Measurements from ENCODE around the gene RAD51B. TPM values are rescaled to one million over a fixed set of nuclear protein-coding genes. Genes with fewer than 3 reads are reported as not detected.
A peak's percentile ranks its signal among the peaks of the same experiment; 100 is the strongest.

The RAD51B gene
- total and polyA plus RNA-seq, 4 donors = 2.8 to 39.6 (median 13.3) TPM; not detected in 1

DNA sequence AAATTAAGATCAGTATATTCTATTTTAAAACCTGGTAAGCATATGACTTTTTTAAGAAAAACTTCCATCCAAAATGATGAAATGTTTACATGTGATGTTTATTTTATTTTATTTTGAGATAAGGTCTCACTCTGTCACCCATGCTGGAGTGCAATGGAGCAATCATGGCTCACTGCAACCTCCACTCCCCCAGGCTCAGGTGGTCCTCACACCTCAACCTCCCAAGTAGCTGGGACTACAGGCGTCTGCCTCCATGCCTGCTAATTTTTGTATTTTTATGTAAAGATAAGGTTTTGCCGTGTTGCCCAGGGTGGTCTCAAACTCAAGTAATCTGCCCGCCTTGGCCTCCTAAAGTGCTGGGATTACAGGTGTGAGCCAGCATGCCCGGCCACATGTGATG is 831.5 kb downstream of the RAD51B start:
- DNase-seq (no peak), ATAC-seq (ENCODE audit: low FRiP score) (no peak)
- Histone ChIP-seq H3K9me3 (ENCODE audit: control insufficient read depth, low read length) (no peaks in the 10 kb centered on the region), H3K4me1 (ENCODE audit: control insufficient read depth in 1 of 2, insufficient read depth in 2 of 2, low read length in 2 of 2) (no peaks in the 10 kb centered on the region), H3K27me3 (ENCODE audit: control insufficient read depth in 1 of 2, insufficient read depth in 2 of 2, low read length in 1 of 2) (no peaks in the 10 kb centered on the region), H3K4me3 (ENCODE audit: low read length in 2 of 2) (no peak overlapping the region), H3K27ac (ENCODE audit: low read depth in 1 of 2, low read length in 2 of 2) (no peak overlapping the region), H3K36me3 (ENCODE audit: control insufficient read depth in 1 of 2, insufficient read depth in 2 of 2, low read length in 1 of 2) (no peaks in the 10 kb centered on the region)
- intact Hi-C loops (cut with DNase I) = no loop called here
- 60 to 68% methylated on average over 4 of the region's 4 CpGs for WGBS, 2 donors

DNA sequence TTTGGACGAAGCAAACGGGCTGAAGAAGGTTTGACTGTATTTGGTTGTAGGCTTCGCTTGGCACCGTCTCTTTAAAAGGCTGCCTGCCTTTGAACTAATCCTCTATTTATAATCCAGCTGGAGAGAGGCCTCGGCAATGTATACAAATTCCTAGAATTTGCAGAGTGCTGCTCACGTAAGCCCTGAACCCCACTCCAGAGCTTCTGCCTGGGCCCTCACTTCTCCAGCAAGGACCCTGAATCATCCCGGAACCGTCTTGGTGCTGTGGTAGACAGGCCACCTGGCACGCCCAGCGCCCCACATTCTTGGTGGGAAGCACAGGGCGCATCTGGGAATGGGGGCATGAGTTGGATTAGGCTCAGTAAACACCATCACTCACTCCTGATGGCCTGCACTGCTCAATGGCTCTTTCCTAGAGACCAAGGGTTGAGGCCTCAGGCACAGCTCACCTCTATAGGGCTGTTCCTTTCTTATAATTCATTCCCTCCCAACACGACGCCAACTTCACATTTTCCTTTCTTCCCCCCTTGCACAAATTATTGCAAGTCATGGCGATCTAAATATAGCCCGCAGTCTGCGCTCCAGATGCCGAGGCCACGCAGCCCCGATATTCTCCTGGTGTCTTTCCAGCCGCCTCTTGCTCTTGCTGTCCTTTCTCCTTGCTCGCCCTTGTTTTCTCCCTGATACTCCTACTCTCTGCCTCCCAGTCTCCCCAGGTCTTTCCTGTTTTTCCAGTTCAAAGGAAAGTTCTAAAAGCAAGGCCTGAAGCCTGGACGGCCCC is 832.3 kb downstream of the RAD51B start:
- DNase-seq (no peak), ATAC-seq (ENCODE audit: low FRiP score) (no peak)
- no peaks in the 10 kb centered on the region for H3K36me3 ChIP-seq (ENCODE audit: control insufficient read depth in 1 of 2, insufficient read depth in 2 of 2, low read length in 1 of 2)
- intact Hi-C loops (cut with DNase I) = no loop called here
- no peaks in the 10 kb centered on the region for H3K4me1 ChIP-seq (ENCODE audit: control insufficient read depth in 1 of 2, insufficient read depth in 2 of 2, low read length in 2 of 2)
- WGBS, 2 donors = 31 to 39% methylated on average over 22 of the region's 22 CpGs
- no peaks in the 10 kb centered on the region for H3K9me3 ChIP-seq (ENCODE audit: control insufficient read depth, low read length)
- no peak overlapping the region for H3K4me3 ChIP-seq (ENCODE audit: low read length in 2 of 2)
- H3K27ac ChIP-seq (ENCODE audit: low read depth in 1 of 2, low read length in 2 of 2) = peak overlapping the region in 1 of 2 donors; percentile 53
- H3K27me3 ChIP-seq (ENCODE audit: control insufficient read depth in 1 of 2, insufficient read depth in 2 of 2, low read length in 1 of 2) = no peaks in the 10 kb centered on the region

DNA sequence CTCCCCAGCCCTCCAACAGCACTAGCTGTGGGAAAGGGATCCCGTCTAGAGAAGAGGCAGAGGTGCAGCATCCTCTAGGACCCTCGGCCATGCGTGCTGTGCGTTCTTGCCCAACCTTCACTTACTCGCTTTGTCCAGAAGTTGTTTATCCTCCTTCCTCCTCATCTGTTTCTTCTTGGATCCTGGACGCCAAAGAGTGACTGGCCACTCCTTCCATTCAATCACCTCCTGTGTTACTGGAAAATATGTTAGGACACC is 832.8 kb downstream of the RAD51B start:
- no peak for ATAC-seq (ENCODE audit: low FRiP score)
- Histone ChIP-seq H3K4me1 (ENCODE audit: control insufficient read depth in 1 of 2, insufficient read depth in 2 of 2, low read length in 2 of 2) (no peaks in the 10 kb centered on the region), H3K9me3 (ENCODE audit: control insufficient read depth, low read length) (no peaks in the 10 kb centered on the region), H3K36me3 (ENCODE audit: control insufficient read depth in 1 of 2, insufficient read depth in 2 of 2, low read length in 1 of 2) (no peaks in the 10 kb centered on the region), H3K27me3 (ENCODE audit: control insufficient read depth in 1 of 2, insufficient read depth in 2 of 2, low read length in 1 of 2) (no peaks in the 10 kb centered on the region), H3K27ac (ENCODE audit: low read depth in 1 of 2, low read length in 2 of 2) (no peak overlapping the region), H3K4me3 (ENCODE audit: low read length in 2 of 2) (no peak overlapping the region)
- 87 to 92% methylated on average over 6 of the region's 6 CpGs for WGBS, 2 donors
- DNase-seq = no peak
- intact Hi-C loops (cut with DNase I) = no loop called here

DNA sequence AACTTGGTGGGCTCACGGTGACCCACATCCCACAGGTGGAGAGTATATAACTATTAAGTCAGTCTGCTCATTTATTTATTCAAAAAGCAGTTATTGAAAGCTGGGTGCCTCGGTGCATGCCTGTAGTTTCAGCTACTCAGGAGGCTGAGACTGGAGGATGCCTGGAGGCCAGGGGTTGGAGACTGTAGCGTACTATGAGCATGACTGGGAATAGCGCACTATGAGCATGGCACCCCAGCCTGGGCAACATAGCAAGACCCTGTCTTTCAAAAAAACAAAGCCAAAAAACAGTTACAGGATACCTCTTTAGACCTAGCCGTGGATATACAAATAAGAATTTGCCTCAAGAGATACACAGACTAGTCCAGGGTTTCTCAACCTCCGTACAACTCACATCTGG is 833.5 kb downstream of the RAD51B start:
- H3K9me3 ChIP-seq (ENCODE audit: control insufficient read depth, low read length) = no peaks in the 10 kb centered on the region
- no peak for DNase-seq
- no peaks in the 10 kb centered on the region for H3K4me1 ChIP-seq (ENCODE audit: control insufficient read depth in 1 of 2, insufficient read depth in 2 of 2, low read length in 2 of 2)
- ATAC-seq (ENCODE audit: low FRiP score) = no peak
- no peaks in the 10 kb centered on the region for H3K27me3 ChIP-seq (ENCODE audit: control insufficient read depth in 1 of 2, insufficient read depth in 2 of 2, low read length in 1 of 2)
- 90 to 99% methylated on average over 6 of the region's 6 CpGs for WGBS, 2 donors
- H3K4me3 ChIP-seq (ENCODE audit: low read length in 2 of 2) = no peak overlapping the region
- intact Hi-C loops (cut with DNase I) = no loop called here
- no peaks in the 10 kb centered on the region for H3K36me3 ChIP-seq (ENCODE audit: control insufficient read depth in 1 of 2, insufficient read depth in 2 of 2, low read length in 1 of 2)
- H3K27ac ChIP-seq (ENCODE audit: low read depth in 1 of 2, low read length in 2 of 2) = no peak overlapping the region

DNA sequence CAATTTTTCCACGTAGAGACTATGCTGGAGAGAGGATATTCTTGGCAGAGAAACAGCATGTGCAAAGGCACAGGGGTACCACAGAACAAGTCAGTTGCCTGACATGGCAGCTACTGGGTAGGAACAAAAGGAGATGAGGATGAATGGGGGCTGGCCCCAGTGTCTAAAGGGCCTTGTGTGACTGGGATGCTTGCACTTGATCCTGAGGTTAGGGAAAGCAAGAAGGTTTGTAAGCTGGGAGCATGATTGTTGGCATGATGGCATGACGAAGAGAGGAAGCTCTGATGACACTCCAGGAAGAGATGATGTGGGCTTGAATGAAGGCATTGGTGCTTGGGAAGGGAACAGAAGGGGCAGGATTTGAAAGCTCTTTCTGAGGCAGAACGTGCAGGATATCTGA is 834.2 kb downstream of the RAD51B start:
- no peaks in the 10 kb centered on the region for H3K36me3 ChIP-seq (ENCODE audit: control insufficient read depth in 1 of 2, insufficient read depth in 2 of 2, low read length in 1 of 2)
- no peaks in the 10 kb centered on the region for H3K4me1 ChIP-seq (ENCODE audit: control insufficient read depth in 1 of 2, insufficient read depth in 2 of 2, low read length in 2 of 2)
- H3K9me3 ChIP-seq (ENCODE audit: control insufficient read depth, low read length) = no peaks in the 10 kb centered on the region
- ATAC-seq (ENCODE audit: low FRiP score) (no peak), DNase-seq (no peak)
- 86 to 90% methylated on average over 3 of the region's 3 CpGs for WGBS, 2 donors
- intact Hi-C loops (cut with DNase I) = no loop called here
- H3K27ac ChIP-seq (ENCODE audit: low read depth in 1 of 2, low read length in 2 of 2) = no peak overlapping the region
- H3K27me3 ChIP-seq (ENCODE audit: control insufficient read depth in 1 of 2, insufficient read depth in 2 of 2, low read length in 1 of 2) = no peaks in the 10 kb centered on the region
- H3K4me3 ChIP-seq (ENCODE audit: low read length in 2 of 2) = no peak overlapping the region

DNA sequence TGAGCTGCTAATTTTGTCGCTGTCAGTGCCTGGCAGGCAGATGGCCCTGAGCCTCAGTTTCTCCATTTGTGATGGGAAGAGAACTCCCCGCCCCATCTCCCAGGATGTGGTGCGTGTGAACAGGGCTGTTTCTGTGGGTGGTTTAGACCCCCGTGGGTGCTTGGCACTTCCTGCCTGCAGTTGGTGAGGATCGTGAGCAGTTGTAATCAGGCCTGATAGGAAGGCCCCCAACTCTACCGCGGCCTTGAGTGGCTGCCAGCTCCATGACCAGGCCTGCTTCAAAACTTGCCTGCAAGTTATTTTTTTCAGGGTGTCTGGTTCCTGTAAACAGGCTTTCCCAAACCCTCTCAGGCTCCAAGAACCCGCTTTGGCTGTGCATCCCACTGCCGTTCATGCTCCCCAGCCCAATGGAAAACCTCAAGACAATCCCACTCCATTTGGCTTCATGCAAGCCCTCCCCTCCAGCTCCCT is 834.9 kb downstream of the RAD51B start:
- intact Hi-C loops (cut with DNase I) = no loop called here
- 56 to 60% methylated on average over 9 of the region's 9 CpGs for WGBS, 2 donors
- no peaks in the 10 kb centered on the region for H3K4me1 ChIP-seq (ENCODE audit: control insufficient read depth in 1 of 2, insufficient read depth in 2 of 2, low read length in 2 of 2)

DNA sequence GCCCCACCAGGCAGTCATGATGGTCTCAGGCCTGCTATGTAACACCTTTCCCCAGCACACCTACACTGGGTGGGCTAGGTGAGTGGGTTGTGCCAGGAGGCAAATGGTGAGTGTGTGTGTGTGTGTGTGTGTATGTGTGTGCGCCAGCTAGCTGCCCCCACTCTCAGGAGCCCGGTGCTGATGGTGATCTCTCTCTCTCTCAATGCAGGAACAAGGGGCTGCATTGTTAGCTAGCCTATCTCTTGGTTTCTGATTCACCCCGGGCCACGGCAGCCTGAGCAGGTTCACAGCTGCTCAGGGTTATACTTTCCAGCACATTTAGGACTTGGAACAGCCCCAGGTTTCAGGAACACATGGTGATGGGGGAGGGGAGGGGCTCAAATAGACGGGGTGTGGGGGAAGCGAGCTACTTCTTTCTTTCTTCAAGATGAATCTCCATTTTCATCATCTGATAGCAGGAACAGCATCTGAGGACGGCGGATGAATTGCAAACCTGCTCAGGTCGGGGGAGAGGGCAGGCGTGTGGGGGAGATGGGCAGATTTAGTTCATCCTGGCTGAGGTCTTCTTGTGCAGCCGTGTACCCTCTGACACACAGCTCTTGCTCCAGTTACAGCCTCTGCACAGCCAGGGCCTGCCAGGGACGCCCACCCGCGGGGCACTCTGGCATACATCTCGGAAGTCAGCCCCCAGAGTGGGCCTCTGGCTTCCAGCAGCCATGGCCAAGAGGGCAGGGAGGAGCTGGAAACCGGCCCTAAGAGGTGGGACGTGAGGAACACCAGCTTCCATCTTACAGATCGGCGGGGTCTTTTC is 835.6 kb downstream of the RAD51B start:
- Histone ChIP-seq H3K4me3 (ENCODE audit: low read length in 2 of 2) (no peak overlapping the region), H3K27ac (ENCODE audit: low read depth in 1 of 2, low read length in 2 of 2) (no peak overlapping the region), H3K4me1 (ENCODE audit: control insufficient read depth in 1 of 2, insufficient read depth in 2 of 2, low read length in 2 of 2) (no peaks in the 10 kb centered on the region), H3K36me3 (ENCODE audit: control insufficient read depth in 1 of 2, insufficient read depth in 2 of 2, low read length in 1 of 2) (no peaks in the 10 kb centered on the region), H3K27me3 (ENCODE audit: control insufficient read depth in 1 of 2, insufficient read depth in 2 of 2, low read length in 1 of 2) (no peaks in the 10 kb centered on the region), H3K9me3 (ENCODE audit: control insufficient read depth, low read length) (no peaks in the 10 kb centered on the region)
- intact Hi-C loops (cut with DNase I) = no loop called here
- ATAC-seq (ENCODE audit: low FRiP score) = no peak
- WGBS, 2 donors = 50% methylated on average over 17 to 19 of the region's 19 CpGs
- DNase-seq = no peak

More for the DNA sequence above, 834.9 kb downstream of the RAD51B start:
- H3K4me3 ChIP-seq (ENCODE audit: low read length in 2 of 2) = no peak overlapping the region
- ATAC-seq (ENCODE audit: low FRiP score) = no peak
- DNase-seq = no peak
- H3K36me3 ChIP-seq (ENCODE audit: control insufficient read depth in 1 of 2, insufficient read depth in 2 of 2, low read length in 1 of 2) = no peaks in the 10 kb centered on the region
- no peaks in the 10 kb centered on the region for H3K27me3 ChIP-seq (ENCODE audit: control insufficient read depth in 1 of 2, insufficient read depth in 2 of 2, low read length in 1 of 2)
- no peak overlapping the region for H3K27ac ChIP-seq (ENCODE audit: low read depth in 1 of 2, low read length in 2 of 2)
- H3K9me3 ChIP-seq (ENCODE audit: control insufficient read depth, low read length) = no peaks in the 10 kb centered on the region

DNA sequence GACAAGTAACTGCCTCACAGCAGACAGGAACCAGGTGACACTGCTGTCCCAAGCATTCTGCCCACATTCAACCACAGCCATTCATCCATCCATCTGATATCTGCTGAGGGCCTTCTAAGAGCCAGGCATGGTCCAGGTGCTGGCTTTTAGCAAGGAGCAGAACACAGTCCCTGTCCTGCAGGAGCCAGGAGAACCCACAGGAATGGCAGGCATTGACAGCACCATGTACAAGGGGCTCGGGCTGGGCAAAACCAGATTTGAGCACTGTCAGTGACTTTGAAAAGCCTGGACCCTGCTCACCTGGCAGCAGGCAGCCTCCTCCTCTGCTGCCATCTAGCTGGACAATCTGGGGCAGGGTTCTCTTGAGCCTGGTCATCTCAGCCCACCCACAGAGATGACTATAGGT is 836.3 kb downstream of the RAD51B start:
- ATAC-seq (ENCODE audit: low FRiP score) = no peak
- intact Hi-C loops (cut with DNase I) = no loop called here

DNA sequence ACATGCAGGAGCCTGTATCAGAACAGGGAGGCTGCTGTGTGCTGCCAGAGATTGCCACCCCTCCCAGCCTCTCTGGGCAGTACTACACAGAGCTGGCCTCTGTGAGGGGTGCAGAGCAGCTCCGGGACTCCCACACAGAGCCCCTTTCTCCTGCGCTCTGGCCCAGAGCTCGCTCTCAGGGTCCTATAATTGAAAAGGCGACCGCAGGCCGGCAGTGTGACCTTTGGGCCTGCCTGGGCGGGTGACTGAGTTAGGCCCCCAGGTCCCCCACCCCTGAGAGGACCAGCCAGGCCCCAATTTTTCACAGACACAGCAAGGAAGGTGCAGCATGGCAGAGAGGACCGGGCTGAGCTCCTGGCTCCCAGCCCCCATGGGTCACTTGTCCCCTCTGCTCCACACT is 836.9 kb downstream of the RAD51B start:
- Histone ChIP-seq H3K9me3 (ENCODE audit: control insufficient read depth, low read length) (no peaks in the 10 kb centered on the region), H3K27me3 (ENCODE audit: control insufficient read depth in 1 of 2, insufficient read depth in 2 of 2, low read length in 1 of 2) (no peaks in the 10 kb centered on the region), H3K36me3 (ENCODE audit: control insufficient read depth in 1 of 2, insufficient read depth in 2 of 2, low read length in 1 of 2) (no peaks in the 10 kb centered on the region), H3K4me1 (ENCODE audit: control insufficient read depth in 1 of 2, insufficient read depth in 2 of 2, low read length in 2 of 2) (no peaks in the 10 kb centered on the region), H3K4me3 (ENCODE audit: low read length in 2 of 2) (no peak overlapping the region), H3K27ac (ENCODE audit: low read depth in 1 of 2, low read length in 2 of 2) (no peak overlapping the region)
- intact Hi-C loops (cut with DNase I) = no loop called here
- no peak for DNase-seq
- ATAC-seq (ENCODE audit: low FRiP score) = no peak
- WGBS, 2 donors = 95 to 97% methylated on average over 8 of the region's 8 CpGs

More for the DNA sequence above, 836.3 kb downstream of the RAD51B start:
- no peaks in the 10 kb centered on the region for H3K4me1 ChIP-seq (ENCODE audit: control insufficient read depth in 1 of 2, insufficient read depth in 2 of 2, low read length in 2 of 2)
- H3K27ac ChIP-seq (ENCODE audit: low read depth in 1 of 2, low read length in 2 of 2) = no peak overlapping the region
- no peaks in the 10 kb centered on the region for H3K36me3 ChIP-seq (ENCODE audit: control insufficient read depth in 1 of 2, insufficient read depth in 2 of 2, low read length in 1 of 2)
- H3K9me3 ChIP-seq (ENCODE audit: control insufficient read depth, low read length) = no peaks in the 10 kb centered on the region
- DNase-seq = no peak
- no peak overlapping the region for H3K4me3 ChIP-seq (ENCODE audit: low read length in 2 of 2)
- no peaks in the 10 kb centered on the region for H3K27me3 ChIP-seq (ENCODE audit: control insufficient read depth in 1 of 2, insufficient read depth in 2 of 2, low read length in 1 of 2)
- 95 to 96% methylated on average over 1 of the region's 1 CpG for WGBS, 2 donors

Measured in aorta (tissue), 5 donors.